ENCODE results near the gene SAPCD2.
"Not testable (repeated sequence)": the region's sequence is repeated elsewhere in the genome, so short reads cannot be mapped to it uniquely, and the experiment has no call there.

Gene SAPCD2

GRCh38 chr9:137063311-137064026 lies 6.9 kb downstream of the SAPCD2 start:
- DNase-seq = no peak

- DNase-seq = not testable (repeated sequence)
These were observed 7.6 kb downstream of the SAPCD2 start for GRCh38 chr9:137062798-137063197.

GRCh38 chr9:137062384-137062783 lies 8.0 kb downstream of the SAPCD2 start:
- no peak for DNase-seq

DNA sequence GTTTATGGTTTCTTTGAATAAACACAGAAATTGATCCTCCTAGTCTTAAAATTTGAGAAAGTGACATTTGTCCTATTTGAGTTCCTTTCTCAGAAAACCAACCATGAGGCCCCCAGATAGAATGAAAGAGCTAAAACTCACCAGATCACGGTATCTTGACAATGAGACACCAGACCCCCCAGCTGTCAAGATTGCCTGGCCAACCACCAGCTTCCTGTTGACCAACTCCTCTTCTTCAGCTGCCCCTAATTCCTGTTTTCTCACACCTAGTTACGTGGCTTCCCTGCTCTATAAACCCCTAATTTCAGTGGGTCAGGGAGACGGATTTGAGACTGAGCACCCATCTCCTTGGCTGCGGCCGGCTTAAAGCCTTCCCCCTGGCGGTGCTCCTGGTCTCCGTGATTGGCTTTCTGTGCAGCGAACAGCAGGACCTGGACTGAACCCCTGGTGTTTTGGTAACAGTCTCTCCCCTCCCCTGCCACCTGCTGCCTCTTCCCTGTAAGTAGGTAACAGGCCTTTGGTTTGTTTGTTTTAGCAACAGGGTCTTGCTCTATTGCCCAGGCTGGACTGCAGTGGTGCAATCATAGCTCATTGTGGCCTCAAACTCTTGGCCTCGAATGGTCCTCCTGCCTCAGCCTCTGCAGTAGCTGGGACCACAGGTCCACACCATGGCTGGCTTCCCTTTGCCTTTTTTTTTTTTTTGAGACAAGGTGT lies 11.7 kb downstream of the SAPCD2 start:
- DNase-seq = no peak

GRCh38 chr9:137057545-137057944 lies 12.8 kb downstream of the SAPCD2 start:
- no peak for DNase-seq

GRCh38 chr9:137056739-137057415 lies 13.5 kb downstream of the SAPCD2 start:
- no peak for DNase-seq

DNA sequence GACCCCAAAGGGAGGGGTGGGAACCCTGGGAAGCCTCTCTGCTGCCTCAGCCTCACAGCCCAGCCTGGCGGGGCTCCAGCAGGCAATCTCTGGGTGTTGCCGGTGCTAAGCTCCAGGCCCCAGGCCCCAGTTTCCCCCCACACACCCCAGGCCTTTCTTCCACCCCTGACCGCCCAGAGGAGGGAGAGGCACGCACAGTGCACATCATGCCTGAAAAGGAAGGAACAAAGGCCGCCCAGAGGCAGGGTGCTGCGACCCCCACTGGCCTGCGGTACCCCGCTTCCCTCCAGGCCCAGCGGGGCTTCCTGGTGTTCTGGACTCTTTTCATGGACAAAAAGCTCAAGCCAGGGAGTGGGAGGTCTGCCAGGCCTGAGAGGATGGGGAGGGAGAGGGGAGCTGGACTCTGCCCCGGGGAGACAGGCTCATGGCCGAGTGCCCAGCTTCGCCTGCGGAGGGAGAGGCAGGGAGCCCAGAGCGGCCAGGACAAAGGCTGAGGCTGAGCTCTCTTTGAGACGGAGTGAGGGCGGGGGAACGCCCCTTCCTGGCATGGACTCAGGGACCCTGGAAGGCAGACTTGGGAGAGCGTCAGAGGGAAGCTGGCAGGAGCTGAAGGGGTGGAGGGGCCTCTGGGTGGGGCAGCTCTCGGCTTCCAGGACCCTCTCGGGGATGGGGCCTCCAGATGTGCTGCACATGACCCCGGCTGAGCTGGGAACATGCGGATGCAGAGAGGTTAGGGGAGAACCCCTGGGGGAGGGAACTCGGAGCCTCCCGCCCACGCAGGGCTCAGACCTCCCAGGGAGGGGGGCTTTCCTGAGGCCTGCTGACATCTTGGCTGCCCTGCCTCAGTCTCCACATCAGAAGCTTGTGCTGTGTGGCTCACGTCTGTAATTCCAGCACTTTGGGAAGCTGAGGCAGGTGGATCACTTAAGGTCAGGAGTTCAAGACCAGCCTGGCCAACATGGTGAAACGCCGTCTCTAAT lies 14.7 kb downstream of the SAPCD2 start:
- no peak for DNase-seq

DNA sequence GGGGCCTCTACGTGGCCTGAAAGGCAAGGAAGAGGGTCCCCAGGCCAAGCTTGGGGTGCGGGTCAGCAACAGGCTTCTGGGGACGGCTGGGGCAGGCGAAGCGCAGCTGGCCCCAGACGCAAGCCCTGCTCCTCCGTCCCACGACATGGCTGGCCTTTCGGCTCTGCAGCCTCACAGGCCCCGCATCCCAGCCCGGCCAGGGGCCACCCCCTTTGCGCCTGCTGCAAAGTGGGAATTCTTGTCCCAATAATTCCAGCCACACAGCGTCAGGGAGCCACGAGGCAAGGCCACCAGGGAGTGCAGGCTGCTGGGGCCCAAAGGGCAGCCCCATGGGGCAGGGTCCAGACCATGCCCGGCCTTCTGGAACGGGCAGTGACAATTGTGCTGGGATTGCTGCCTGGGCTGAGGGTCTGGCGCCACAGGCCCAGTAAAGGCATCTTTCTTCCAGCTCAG lies 15.4 kb downstream of the SAPCD2 start:
- no peak for DNase-seq

GRCh38 chr9:137053944-137054931 lies 16.1 kb downstream of the SAPCD2 start, which contains the start of gene ENTPD2:
Gene ENTPD2 (minus strand): TSS chr9:137054061. CDS start chr9:137053997, 64 bp downstream.
- no peak for DNase-seq

DNA sequence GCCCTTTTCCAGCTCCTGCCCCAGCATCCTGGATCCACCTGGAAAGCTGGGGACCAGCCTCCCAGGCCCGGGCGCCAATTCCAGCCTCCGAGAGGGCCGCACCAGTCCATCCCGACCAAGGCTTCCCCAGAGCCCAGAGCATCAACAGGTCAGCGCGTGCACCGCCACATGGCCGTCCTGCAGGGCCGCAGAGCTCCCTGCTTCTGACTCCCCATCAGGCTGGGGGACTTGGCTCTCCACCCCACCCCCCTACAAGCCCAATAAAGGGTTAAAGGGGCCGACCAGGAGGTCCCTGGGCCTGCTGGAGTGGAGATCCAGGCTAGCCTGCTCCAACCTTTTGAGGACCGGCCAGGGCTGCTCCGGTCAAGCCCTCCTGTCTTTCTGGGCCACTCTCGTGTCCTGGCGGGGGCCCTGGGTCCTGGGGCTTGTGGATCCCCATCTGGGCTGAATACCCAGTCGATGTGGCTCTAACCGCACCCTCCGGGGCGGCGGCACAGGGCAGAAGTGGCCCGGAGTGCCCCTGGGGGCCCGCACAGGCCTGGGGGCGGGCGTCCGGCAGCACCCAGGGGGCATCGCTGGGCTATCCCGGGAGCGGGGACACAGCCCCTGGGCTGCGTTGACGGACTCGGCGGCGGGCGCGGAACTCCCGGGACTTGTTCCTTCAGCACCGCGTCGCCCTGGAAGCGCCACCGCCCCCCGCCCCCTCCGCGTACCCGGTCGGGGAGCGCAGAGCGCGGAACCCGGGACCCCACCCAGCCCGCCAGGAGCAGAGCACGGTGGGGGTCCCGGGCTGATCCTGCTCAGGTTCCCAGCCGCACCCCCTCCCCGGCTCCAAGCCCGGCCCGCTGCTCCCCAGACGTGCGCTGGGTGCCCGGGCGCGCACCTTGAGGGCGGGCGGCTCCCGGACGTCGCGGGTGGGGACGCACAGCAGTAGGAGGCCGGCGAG lies 17.1 kb downstream of the SAPCD2 start:
- no peak for DNase-seq

- no peak for DNase-seq
These were observed 18.1 kb downstream of the SAPCD2 start for GRCh38 chr9:137052293-137052692.

- no peak for DNase-seq
These were observed 19.1 kb downstream of the SAPCD2 start for GRCh38 chr9:137051145-137051724.

DNA sequence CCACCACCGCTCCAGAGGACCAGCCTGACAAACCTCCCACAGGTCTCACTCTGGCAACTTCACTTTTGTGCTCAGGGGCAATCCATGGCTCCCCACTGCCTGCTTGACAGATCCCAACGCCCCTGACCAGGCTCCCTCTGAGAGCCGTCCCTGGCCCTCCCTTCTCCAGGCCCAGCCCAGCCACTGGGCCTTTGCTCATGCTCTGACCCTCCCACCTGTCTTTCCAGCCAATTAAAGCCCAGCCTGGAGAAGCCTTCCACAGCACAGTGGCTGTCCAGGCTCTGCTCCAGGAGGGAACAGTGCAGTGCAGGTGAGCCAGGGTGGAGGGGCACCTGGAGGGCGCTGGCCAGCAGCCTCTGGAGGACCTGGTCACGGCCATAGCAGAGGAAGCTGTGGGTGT lies 19.8 kb downstream of the SAPCD2 start:
- no peak for DNase-seq

- no peak for DNase-seq
These were observed 20.6 kb downstream of the SAPCD2 start for GRCh38 chr9:137049544-137050449.

DNA sequence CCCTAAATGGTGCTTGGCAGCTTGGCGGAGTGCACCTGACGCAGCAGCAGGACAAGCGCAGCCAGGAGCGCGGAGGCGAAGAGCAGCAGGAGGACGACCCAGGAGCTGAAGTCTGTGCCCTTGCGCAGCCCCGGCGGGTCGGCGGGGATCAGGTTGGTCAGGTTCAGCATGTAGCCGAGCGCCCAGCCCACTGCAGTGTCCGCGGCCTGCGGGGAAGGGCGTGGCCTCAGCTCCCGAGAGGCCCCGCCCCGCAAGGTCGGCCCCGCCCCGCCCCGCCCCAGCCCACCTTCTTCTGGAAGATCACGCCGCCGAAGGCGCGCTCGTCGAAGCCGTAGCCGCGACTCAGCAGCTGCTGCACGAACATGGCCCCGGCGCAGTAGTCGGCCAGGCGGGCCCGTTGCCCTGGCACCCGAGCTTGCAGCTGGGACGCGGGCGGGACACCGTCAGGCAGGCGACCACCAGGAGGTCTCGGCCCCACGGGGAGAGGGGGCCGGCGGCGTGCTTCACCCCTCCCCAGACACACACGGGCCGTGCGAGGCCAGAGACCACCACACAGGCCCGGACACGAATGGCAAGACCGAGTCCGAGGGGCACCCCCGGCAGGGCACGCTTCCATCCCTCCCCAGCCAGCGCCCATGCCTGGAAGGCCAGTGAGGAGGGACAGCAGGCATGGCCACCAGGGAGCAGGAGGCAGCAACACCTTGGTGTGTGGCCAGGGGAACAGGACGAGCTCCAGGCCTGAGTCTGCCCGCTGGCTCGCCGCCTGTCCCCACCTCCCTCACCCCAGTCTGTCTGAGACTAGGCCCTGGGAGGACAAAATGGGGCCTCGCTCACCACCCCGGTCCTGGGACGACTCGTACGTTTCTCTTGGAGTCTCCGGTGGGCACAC lies 21.5 kb downstream of the SAPCD2 start:
- no peak for DNase-seq

- DNase-seq = peak; percentile 70
These were observed 24.1 kb downstream of the SAPCD2 start, which contains the start of gene NPDC1 for GRCh38 chr9:137046088-137046787. Gene NPDC1 (minus strand): TSS chr9:137046177. CDS start chr9:137045989, 188 bp downstream.
